HCT116 (cell line): ENCODE results near the gene ANO4. TPM values are rescaled to one million over a fixed set of nuclear protein-coding genes. Genes with fewer than 3 reads are reported as not detected.

Source experiments
- ATAC-seq: fragments of 200-7000 bp; cut with Tn5 transposase; 2 replicates; pipeline ENCODE4 v1.9.1; 2020; ENCODE audit warnings: mild to moderate bottlenecking, moderate library complexity
- BruUV-seq: library from RNA; stranded (reverse); fragments of 400-500 nt; replicated peaks from 2 replicates; lab custom pipeline; 2021; lab: Mats Ljungman, UMichigan
- CTCF ChIA-PET: fragments of 300-600 bp; sonication (Branson Sonifier 250); formaldehyde crosslinking; loops from one replicate; lab custom pipeline; 2021; ENCODE audit warnings: antibody characterized with exemption; lab: Charles Lee
- POLR2A ChIA-PET: fragments of 300-600, 350-600 bp; sonication (Branson Sonifier 250); formaldehyde crosslinking; loops from one replicate; lab custom pipeline; 2021; ENCODE audit warnings: antibody characterized with exemption; lab: Charles Lee
- RAD21 ChIA-PET, 2 experiments: fragments of 300-600 bp; sonication (Branson Sonifier 250); formaldehyde crosslinking; loops; one replicate each; lab custom pipeline; 2023; ENCODE audit warnings: low total read pairs in 2 of 2; ENCODE audit not compliant: uncharacterized antibody in 2 of 2, unreplicated experiment in 2 of 2, low non-redundant PET in 1 of 2; lab: Charles Lee
- DNase-seq: peaks from one replicate; pipeline ENCODE4 v3.0.0-alpha.2; 2010; ENCODE audit warnings: low read depth, low spot score
- H2AFZ ChIP-seq: fragments of 200-600 bp; shearing (Covaris generic), sonication (generic); 2 replicates; pipeline ENCODE4 v1.6.1; 2017; ENCODE audit warnings: low read depth, mixed run types, mixed read lengths, antibody characterized with exemption, low read length; ENCODE audit not compliant: poor library complexity, severe bottlenecking
- H3K27ac ChIP-seq: 2 replicates; pipeline ENCODE4 v1.5.1; 2012; ENCODE audit warnings: low read depth, low read length
- H3K27me3 ChIP-seq: fragments of 200-600 bp; sonication (generic); 2 replicates; pipeline ENCODE4 v1.6.1; 2016; ENCODE audit warnings: mixed run types, low read length, mixed read lengths; ENCODE audit not compliant: insufficient read depth
- H3K36me3 ChIP-seq, 2 experiments: fragments of 200-500 bp in 1 of 2; fragments of 200-600 bp in 1 of 2; sonication (Bioruptor generic) in 1 of 2; sonication (generic) in 1 of 2; 2 replicates each; pipeline versions ENCODE4 v1.5.1 to v1.6.1; 2014 to 2016; ENCODE audit warnings: low read length in 2 of 2, inconsistent platforms in 1 of 2, mixed read lengths in 1 of 2, mixed run types in 1 of 2; ENCODE audit not compliant: insufficient read depth in 2 of 2, control insufficient read depth in 1 of 2
- H3K4me1 ChIP-seq, 2 experiments: fragments of 200-600 bp in 1 of 2; sonication (generic) in 1 of 2; 2 replicates each; pipeline versions ENCODE4 v1.5.1 to v1.6.1; 2012 to 2017; ENCODE audit warnings: low read length in 2 of 2, inconsistent platforms in 1 of 2, mild to moderate bottlenecking in 1 of 2, mixed read lengths in 1 of 2, mixed run types in 1 of 2, moderate library complexity in 1 of 2; ENCODE audit not compliant: insufficient read depth in 2 of 2, control insufficient read depth in 1 of 2
- H3K4me2 ChIP-seq: fragments of 200-600 bp; sonication (generic); 2 replicates; pipeline ENCODE4 v1.6.1; 2017; ENCODE audit warnings: mixed run types, low read length, mixed read lengths
- H3K4me3 ChIP-seq, 2 experiments: fragments of 200-600 bp in 1 of 2; sonication (generic) in 1 of 2; replicated peaks in 1 of 2; 2 replicates each; pipeline ENCODE4 v1.5.1; 2011 to 2016; ENCODE audit warnings: low read length in 2 of 2, control low read depth in 1 of 2, low read depth in 1 of 2, mild to moderate bottlenecking in 1 of 2, mixed read lengths in 1 of 2, mixed run types in 1 of 2
- H3K79me2 ChIP-seq: fragments of 200-600 bp; sonication (generic); 2 replicates; pipeline ENCODE4 v1.6.1; 2017; ENCODE audit warnings: mild to moderate bottlenecking, mixed run types, low read length, moderate library complexity, mixed read lengths; ENCODE audit not compliant: insufficient read depth
- H3K9ac ChIP-seq: fragments of 200-600 bp; sonication (generic); 2 replicates; pipeline ENCODE4 v1.6.1; 2016; ENCODE audit warnings: low read length, mixed read lengths
- H3K9me2 ChIP-seq: fragments of 200-600 bp; sonication (generic), shearing (Covaris generic); 2 replicates; pipeline ENCODE4 v1.6.1; 2017; ENCODE audit warnings: mixed run types, mild to moderate bottlenecking, moderate library complexity; ENCODE audit not compliant: insufficient read depth
- H3K9me3 ChIP-seq, 2 experiments: fragments of 200-500 bp in 1 of 2; fragments of 200-600 bp in 1 of 2; sonication (Bioruptor generic) in 1 of 2; sonication (generic) in 1 of 2; 2 replicates each; pipeline ENCODE4 v1.6.1; 2014 to 2017; ENCODE audit warnings: low read length in 2 of 2, mixed read lengths in 2 of 2, inconsistent platforms in 1 of 2, low read depth in 1 of 2, mild to moderate bottlenecking in 1 of 2, mixed run types in 1 of 2, moderate library complexity in 1 of 2; ENCODE audit not compliant: control insufficient read depth in 1 of 2, insufficient read depth in 1 of 2
- H4K20me1 ChIP-seq: fragments of 200-600 bp; sonication (generic), shearing (Covaris generic); 2 replicates; pipeline ENCODE4 v1.6.1; 2017; ENCODE audit warnings: mixed run types, mild to moderate bottlenecking, moderate library complexity; ENCODE audit not compliant: insufficient read depth
- ATF3 ChIP-seq: IDR thresholded peaks from 2 replicates; pipeline ENCODE4 v1.6.1; 2012
- CBX3 ChIP-seq: IDR thresholded peaks from 2 replicates; pipeline ENCODE4 v1.6.1; 2012; ENCODE audit warnings: low read depth
- CEBPB ChIP-seq: IDR thresholded peaks from 2 replicates; pipeline ENCODE4 v1.6.1; 2012; ENCODE audit warnings: low read depth
- CTCF ChIP-seq, 3 experiments: fragments of 200-600 bp in 1 of 3; sonication (generic) in 1 of 3; IDR thresholded peaks in 2 of 3; conservative IDR thresholded peaks in 1 of 3; 2 replicates each; pipeline ENCODE4 v1.5.1; 2012 to 2017; ENCODE audit warnings: low read depth in 2 of 3, low read length in 2 of 3, antibody characterized with exemption in 1 of 3, borderline replicate concordance in 1 of 3, control low read depth in 1 of 3, mild to moderate bottlenecking in 1 of 3, mixed read lengths in 1 of 3, mixed run types in 1 of 3, moderate library complexity in 1 of 3; ENCODE audit not compliant: insufficient read depth in 1 of 3
- EGR1 ChIP-seq: IDR thresholded peaks from 2 replicates; pipeline ENCODE4 v1.6.1; 2012; ENCODE audit warnings: low read depth
- ELF1 ChIP-seq: IDR thresholded peaks from 2 replicates; pipeline ENCODE4 v1.6.1; 2012; ENCODE audit warnings: low read depth, borderline replicate concordance
- EZH2phosphoT487 ChIP-seq: fragments of 200-600 bp; IDR thresholded peaks from 2 replicates; pipeline ENCODE4 v1.6.1; 2018; ENCODE audit warnings: antibody characterized with exemption, borderline replicate concordance
- FOSL1 ChIP-seq: IDR thresholded peaks from 2 replicates; pipeline ENCODE4 v1.6.1; 2012; ENCODE audit warnings: low read depth
- JUND ChIP-seq: IDR thresholded peaks from 2 replicates; pipeline ENCODE4 v1.6.1; 2012
- MAX ChIP-seq: IDR thresholded peaks from 2 replicates; pipeline ENCODE4 v1.6.1; 2012
- RAD21 ChIP-seq: IDR thresholded peaks from 2 replicates; pipeline ENCODE4 v1.6.1; 2012; ENCODE audit warnings: low read depth, mild to moderate bottlenecking
- SP1 ChIP-seq: IDR thresholded peaks from 2 replicates; pipeline ENCODE4 v1.6.1; 2012; ENCODE audit warnings: low read depth
- SRF ChIP-seq: IDR thresholded peaks from 2 replicates; pipeline ENCODE4 v1.6.1; 2012; ENCODE audit warnings: low read depth
- TCF7L2 ChIP-seq: IDR thresholded peaks from 2 replicates; pipeline ENCODE4 v1.7.0; 2011; ENCODE audit warnings: borderline replicate concordance, inconsistent platforms; ENCODE audit not compliant: insufficient read depth, insufficient read length; ENCODE audit errors: extremely low read depth
- YY1 ChIP-seq: IDR thresholded peaks from 2 replicates; pipeline ENCODE4 v1.6.1; 2011; ENCODE audit warnings: low read length, low read depth, moderate library complexity, mild to moderate bottlenecking; ENCODE audit not compliant: insufficient replicate concordance; ENCODE audit errors: extremely low read depth
- ZBTB33 ChIP-seq: IDR thresholded peaks from 2 replicates; pipeline ENCODE4 v1.6.1; 2011; ENCODE audit warnings: mild to moderate bottlenecking, low read length, moderate library complexity; ENCODE audit not compliant: insufficient replicate concordance; ENCODE audit errors: extremely low read depth
- ZFX ChIP-seq: fragments of 450-650 bp; IDR thresholded peaks from 2 replicates; pipeline ENCODE4 v1.6.1; 2017
- ZNF274 ChIP-seq: fragments of 200-500 bp; sonication (Bioruptor generic); IDR thresholded peaks from 2 replicates; pipeline ENCODE4 v1.6.1; 2014; ENCODE audit warnings: mild to moderate bottlenecking, low read depth, low read length, inconsistent platforms
- intact Hi-C: fragments of 100-400 bp; cut with micrococcal nuclease; formaldehyde crosslinking; loops from 2 replicates; pipeline ENCODE4 v1.10.0; 2022
- total RNA-seq: library from RNA; stranded (reverse); gene quantifications from one replicate; pipeline ENCODE4 v1.2.1, GENCODE V29; 2021; ENCODE audit not compliant: unreplicated experiment
- TF ChIP-seq, protein P1 (sequence below): IDR thresholded peaks from 2 replicates; pipeline ENCODE4 v1.6.1; 2012; ENCODE audit warnings: low read depth

ANO4 gene
- total RNA-seq, 1 experiment from 2014 or later, result 1.7 TPM

DNA sequence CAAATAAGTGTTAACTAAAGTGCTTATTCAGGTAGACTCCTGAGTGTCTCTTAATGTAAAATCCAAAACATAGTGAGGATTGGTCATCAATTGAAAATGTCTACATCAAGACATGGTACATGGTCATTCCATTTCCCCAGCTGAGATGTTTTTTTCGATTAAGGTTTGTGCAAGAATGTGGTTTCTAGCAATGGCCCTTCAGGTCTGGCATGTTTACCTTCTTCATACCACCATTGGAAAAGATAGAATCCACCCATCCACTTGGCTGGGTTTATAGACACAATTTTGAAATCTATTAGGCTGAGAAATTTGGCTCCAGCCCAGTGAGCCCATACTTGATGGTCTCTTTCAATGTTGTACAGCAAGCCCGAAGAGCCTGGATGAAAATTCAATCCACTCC is 145.9 kb downstream of the ANO4 start:
- Histone ChIP-seq H2AFZ (no peak overlapping the region), H3K9me2 (no peaks in the 10 kb centered on the region)

More for the DNA sequence above, 145.9 kb downstream of the ANO4 start:
- TF ChIP-seq CTCF (IDR thresholded peaks at IDR 0.05 in 2 of 3, conservative IDR thresholded peaks at IDR 0.05 in 1 of 3; ENCODE audit: borderline replicate concordance in 1 of 3, insufficient read depth in 1 of 3, low read depth in 2 of 3, low read length in 2 of 3) (no peak), SRF (no peak), SP1 (no peak), TCF7L2 (no peak), ZBTB33 (no peak), ZFX (no peak), CEBPB (no peak), FOSL1 (no peak), RAD21 (no peak), ZNF274 (no peak), MAX (no peak), EZH2phosphoT487 (no peak), CBX3 (no peak), ELF1 (no peak), EGR1 (no peak), ATF3 (no peak), JUND (no peak), YY1 (no peak)
- TF ChIP-seq, protein P1, sequence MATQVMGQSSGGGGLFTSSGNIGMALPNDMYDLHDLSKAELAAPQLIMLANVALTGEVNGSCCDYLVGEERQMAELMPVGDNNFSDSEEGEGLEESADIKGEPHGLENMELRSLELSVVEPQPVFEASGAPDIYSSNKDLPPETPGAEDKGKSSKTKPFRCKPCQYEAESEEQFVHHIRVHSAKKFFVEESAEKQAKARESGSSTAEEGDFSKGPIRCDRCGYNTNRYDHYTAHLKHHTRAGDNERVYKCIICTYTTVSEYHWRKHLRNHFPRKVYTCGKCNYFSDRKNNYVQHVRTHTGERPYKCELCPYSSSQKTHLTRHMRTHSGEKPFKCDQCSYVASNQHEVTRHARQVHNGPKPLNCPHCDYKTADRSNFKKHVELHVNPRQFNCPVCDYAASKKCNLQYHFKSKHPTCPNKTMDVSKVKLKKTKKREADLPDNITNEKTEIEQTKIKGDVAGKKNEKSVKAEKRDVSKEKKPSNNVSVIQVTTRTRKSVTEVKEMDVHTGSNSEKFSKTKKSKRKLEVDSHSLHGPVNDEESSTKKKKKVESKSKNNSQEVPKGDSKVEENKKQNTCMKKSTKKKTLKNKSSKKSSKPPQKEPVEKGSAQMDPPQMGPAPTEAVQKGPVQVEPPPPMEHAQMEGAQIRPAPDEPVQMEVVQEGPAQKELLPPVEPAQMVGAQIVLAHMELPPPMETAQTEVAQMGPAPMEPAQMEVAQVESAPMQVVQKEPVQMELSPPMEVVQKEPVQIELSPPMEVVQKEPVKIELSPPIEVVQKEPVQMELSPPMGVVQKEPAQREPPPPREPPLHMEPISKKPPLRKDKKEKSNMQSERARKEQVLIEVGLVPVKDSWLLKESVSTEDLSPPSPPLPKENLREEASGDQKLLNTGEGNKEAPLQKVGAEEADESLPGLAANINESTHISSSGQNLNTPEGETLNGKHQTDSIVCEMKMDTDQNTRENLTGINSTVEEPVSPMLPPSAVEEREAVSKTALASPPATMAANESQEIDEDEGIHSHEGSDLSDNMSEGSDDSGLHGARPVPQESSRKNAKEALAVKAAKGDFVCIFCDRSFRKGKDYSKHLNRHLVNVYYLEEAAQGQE, result no peak
- Histone ChIP-seq H3K4me2 (no peak overlapping the region), H3K9ac (no peak overlapping the region), H3K79me2 (no peaks in the 10 kb centered on the region), H3K4me3 (no peak overlapping the region), H3K36me3 (no peaks in the 10 kb centered on the region), H3K9me3 (no peaks in the 10 kb centered on the region), H3K27ac (no peak overlapping the region), H3K27me3 (no peaks in the 10 kb centered on the region), H4K20me1 (no peaks in the 10 kb centered on the region), H3K4me1 (no peaks in the 10 kb centered on the region)
- ChIA-PET RAD21 (no interaction called here), CTCF (no interaction called here), POLR2A (no interaction called here)
- DNase-seq, result no peak
- intact Hi-C loops, result no loop called here
- ATAC-seq, result no peak
- no TSS peak for BruUV-seq
